HG03196 (cell line): ENCODE measurements around the gene FAM171A2.
"Not testable (repeated sequence)": the region's sequence is repeated elsewhere in the genome, so short reads cannot be mapped to it uniquely, and the experiment has no call there.

Experiments
- ATAC-seq: cut with Tn5 transposase; IDR thresholded peaks from one replicate; pipeline ENCODE4 v1.9.1; 2021; ENCODE audit not compliant: unreplicated experiment

Gene FAM171A2

DNA sequence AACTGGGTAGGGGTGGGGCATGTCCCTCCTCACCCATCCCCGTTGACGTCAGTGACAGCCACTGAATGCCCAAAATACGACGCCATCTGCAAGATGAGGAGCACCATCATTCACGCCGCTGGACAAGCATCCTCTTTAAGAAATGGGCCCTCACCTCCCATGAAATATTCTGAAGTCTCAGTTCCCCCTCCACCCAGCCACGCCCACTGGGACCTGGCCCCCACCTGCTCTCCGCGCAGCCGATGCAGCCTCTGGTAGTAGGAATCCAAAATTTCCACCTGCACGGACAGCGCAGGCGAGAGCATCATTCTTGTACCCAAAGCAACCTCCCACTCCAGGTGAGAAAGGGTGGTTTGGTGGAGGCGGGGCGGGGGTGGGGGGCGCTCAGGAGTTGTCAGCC is 20.2 kb upstream of the FAM171A2 start:
- ATAC-seq: no peak

DNA sequence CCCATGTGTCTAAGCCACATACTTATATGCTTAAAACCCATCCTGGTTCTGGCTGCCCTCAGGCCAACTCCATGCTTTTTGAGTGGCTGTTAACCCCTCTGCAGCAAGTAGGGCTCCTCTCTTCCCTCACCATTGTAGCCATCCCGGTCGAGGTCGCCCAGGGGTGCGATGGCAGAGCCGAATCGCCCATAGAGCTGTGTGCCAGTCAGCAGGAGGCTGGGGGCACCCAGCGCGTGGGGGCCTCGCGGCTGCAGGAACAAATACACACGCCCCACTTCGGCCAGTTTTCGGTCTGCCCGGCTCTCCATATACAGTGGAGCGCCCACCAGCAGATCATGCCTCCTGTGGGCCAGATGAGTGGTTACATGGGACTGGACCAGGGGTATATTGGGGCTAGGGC is 19.7 kb upstream of the FAM171A2 start:
- no peak for ATAC-seq

DNA sequence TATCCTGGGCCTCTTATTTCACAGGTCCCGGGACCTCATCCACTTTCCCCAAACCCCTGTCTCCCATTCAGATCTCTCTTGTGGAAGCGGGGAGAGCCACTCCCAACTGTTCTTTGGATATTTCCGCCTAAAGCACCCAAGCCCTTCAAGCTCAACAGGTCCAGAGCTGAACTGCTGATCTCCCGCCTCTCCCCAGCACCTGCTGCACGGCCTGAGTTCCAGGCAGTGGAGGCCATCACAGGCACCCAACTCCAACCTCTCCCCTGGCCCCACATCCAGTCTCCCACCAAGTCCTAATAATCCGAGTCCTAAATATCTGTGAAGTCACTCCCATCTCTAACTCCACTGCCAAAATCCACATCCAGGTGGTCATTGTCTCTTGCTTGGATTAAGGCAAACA is 19.3 kb upstream of the FAM171A2 start:
- ATAC-seq: no peak

DNA sequence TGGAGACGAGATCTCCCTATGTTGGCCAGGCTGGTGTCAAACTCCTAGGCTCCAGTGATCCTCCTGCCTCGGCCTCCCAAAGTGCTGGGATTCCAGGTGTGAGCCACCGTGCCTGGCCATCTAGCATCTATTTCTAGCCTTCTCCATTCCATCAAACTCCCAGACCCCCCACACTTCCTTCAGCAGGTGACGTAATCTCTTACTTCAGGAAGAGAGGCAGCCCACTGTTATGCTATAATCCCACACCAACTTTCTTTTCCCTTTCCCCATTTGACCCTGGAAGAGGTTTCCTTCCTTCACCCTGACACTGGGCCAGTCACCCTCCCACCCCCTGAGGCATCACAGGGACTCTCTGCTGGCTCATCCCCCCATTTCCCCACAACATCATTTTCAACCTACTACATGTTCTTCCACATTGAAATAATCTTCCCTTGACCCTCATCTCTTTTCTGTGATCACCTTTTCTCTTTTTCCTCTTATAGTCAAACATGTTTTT is 18.2 kb upstream of the FAM171A2 start:
- ATAC-seq: no peak

DNA sequence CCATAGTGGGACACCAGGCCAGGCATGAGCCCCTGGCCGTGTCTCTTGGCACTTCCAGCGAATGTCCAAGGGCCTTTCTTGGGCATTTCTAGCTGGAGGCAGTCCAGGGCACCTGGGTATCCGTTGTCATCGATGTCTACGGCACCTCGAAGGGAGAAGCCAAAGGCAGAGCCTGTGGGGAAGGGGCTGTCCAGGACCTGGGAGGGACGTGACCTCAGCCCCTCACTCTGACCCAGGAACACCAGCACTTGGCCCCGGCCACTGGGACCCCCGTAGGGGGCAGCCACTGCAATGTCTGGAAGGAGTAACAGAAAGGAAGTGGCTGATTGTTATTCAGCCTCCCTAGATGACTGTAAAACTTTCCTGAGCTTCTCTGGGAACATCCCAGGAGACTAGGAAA is 17.1 kb upstream of the FAM171A2 start:
- no peak for ATAC-seq

DNA sequence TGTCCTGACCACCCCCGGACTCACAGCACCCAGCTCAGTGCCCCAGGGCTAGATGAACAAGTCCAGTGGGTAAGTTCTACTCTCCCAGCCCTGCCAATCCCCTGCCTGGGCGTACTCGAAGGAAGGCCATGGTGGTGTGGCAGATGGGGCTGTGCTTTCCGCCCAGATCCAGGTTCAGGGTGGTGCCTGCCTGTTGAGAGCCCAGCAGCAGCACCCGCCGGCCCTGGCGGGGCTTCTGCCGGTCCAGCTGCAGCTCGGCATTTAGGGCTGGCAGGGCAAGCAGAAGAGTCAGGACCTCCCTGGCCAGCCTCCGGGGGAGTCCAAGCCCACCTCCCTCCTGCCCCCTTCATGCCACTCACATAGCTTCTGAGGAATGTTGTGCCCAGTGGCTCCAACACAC is 16.2 kb upstream of the FAM171A2 start:
- ATAC-seq: no peak

DNA sequence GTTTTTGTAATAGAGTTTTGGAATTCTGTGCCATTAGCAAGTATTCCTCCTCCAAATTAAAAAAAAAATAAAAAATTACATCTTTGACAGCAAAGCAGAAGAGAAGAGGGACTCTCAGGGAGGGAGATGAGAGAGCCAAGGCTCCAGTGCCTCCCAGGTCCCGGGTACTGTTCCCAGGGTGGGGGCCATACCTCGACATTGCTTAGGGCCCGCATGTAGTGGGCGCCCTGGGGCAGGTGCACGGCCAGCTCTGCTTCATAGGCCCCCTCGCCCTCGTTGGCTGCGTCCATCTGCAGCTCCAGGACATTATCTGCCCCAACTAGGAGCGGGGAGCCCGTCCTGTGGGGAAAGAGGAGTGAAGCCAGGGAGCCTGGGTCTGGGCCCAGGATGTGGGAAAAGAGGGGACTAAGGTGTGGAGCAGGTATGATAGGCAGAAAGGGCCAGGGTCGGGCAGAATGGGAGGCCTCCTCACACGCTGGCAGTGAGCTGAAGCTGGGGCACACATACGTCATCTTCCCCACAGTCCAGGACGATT is 14.6 kb upstream of the FAM171A2 start:
- ATAC-seq: no peak

DNA sequence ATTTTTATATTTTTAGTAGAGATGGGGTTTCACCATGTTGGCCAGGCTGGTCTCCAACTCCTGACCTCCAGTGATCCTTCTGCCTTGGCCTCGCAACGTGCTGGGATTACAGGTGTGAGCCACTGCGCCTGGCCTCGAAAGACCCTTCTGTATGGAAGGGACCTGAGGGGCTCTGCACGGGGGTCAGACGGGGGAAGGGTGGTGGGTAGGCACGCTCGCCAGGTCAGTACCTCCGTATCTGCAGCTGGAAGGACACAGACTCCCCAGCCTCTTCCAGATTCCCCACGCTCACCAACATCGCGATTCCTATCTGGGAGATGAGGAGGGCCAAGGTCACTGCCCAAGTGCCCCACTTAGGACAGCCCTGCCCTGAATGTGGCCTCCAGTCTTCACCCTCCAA is 13.1 kb upstream of the FAM171A2 start:
- no peak for ATAC-seq

DNA sequence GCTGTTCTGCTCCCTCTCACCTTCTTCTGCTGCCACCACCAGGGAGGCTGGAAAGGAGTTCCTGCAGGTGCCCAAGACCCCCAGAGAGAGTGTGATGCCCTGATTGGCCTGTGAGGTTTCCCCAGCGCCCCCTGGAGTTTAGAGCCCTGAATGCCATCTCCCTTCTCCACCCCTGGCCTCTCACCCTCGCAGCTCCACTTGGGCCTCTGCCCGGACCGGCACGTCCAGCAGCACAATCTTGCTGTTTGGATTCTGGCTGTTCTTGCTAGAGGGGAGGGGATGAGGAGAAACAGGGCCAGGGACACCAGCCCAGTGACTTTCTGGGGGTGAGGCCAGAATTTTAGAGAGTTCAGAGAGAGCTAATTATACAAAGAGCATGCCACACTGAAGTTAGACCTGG is 12.5 kb upstream of the FAM171A2 start:
- no peak for ATAC-seq

DNA sequence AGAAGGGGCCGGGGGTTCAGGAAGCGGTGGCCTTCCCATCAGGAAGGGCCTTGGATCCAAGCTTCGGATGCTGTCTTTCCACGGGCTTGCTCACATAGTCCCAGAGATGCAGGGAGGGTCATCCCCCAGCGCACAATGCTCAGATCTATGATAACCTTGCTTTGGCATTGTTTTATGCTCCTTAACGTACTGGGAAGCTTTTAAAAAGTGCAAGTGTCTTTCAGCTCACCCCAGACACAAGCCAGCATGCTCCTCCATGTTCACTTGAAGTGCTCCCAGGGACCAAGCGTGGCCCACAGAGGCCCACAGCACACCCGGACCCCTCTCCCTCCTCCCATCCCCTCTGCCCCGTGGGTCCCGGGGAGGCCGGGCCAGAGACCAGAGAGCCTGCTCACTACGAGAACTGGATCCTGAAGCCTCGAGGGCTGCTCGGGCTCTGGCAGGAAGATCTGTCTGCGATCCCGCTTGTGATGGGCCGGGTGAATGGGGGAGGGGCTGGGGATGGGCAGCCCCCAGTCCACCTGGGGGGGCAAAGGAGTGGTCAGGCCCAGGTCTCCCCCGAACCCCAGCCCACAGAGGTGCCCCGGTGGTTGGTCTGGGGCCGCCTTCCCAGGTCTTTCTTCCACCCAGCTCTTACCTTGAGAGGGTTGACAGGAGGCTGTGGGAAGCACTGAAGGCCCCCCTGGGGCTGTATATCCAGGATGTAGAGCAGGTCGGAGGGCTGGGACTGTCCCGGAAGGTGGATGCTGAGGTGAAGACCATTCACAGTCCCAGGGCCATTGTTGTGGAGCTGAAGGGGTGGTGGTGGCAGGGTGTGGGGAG is 11.8 kb upstream of the FAM171A2 start:
- no peak for ATAC-seq

DNA sequence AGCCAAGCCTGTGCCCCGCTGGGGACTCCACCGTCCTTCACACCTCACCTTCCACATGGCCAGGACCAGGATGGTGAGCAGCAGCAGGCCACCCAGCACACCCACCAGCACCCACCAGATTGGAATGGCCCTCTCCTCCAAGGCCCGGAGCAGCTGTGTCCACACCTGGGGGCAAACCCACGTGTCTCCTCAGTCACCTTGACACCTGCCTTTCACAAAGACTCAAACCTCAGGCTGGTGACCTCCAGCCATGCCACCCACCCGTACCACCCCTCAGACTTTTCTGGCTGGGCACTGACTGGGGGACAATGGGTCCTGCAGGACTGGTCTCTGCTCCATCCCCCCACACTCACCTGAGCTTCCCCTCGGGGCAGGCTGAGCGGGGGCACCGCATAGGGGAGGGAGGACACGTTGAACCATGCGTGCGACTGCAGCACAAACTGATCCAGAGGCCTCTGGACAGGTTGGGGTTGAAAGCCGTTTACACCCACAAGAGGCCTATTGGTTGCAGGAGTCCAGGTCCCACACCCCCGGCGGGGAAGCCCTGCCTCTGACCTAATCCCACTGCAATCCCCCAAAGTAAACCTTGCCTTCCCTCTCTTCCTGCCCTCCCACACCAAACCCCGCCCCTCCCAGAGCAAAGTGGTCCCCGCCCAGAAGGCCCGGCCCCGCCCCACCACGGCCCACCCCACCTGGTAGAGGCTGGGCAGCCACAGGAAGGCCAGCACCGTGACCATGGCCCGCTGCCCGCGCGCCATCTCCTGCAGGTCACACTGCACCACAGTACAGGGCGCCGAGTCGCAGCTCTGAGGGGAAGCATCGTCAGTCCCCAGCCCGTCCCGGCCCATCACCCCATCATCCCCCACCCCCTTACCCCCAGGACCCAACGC is 10.9 kb upstream of the FAM171A2 start:
- ATAC-seq: no peak

DNA sequence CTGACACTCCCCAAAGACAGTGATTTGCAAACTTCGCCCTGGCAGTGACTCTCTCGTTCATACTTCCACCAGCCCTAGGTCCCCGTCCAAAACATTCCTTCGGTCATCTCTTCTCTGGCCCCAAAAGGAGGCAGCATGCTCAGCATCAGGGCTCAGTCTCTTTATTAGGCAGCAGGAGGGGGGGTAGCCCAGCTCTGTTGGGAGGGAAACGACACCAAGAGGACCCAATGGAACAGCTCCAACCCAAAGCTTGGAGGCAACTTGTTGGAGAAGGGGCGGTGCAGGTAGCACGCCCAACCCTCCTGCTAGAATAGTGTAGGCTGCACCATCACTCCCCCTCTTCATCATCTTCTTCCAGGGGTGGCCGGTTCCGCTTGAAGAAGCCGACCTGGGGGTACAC is 8.4 kb upstream of the FAM171A2 start:
- no peak for ATAC-seq

DNA sequence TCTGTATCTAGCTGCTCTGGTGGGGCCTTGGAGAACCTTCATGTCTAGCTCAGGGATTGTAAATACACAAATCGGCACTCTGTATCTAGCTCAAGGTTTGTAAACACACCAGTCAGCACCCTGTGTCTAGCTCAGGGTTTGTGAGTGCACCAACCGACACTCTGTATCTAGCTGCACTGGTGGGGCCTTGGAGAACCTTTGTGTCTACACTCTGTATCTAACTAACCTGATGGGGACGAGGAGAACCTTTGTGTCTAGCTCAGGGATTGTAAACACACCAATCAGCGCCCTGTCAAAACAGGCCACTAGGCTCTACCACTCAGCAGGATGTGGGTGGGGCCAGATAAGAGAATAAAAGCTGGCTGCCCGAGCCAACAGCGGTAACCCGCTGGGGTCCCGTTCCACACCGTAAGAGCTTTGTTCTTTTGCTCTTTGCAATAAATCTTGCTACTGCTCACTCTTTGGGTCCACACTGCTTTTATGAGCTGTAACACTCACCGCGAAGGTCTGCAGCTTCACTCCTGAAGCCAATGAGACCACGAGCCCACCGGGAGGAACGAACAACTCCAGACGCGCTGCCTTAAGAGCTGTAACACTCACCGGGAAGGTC is 5.9 kb upstream of the FAM171A2 start:
- not testable (repeated sequence) for ATAC-seq

DNA sequence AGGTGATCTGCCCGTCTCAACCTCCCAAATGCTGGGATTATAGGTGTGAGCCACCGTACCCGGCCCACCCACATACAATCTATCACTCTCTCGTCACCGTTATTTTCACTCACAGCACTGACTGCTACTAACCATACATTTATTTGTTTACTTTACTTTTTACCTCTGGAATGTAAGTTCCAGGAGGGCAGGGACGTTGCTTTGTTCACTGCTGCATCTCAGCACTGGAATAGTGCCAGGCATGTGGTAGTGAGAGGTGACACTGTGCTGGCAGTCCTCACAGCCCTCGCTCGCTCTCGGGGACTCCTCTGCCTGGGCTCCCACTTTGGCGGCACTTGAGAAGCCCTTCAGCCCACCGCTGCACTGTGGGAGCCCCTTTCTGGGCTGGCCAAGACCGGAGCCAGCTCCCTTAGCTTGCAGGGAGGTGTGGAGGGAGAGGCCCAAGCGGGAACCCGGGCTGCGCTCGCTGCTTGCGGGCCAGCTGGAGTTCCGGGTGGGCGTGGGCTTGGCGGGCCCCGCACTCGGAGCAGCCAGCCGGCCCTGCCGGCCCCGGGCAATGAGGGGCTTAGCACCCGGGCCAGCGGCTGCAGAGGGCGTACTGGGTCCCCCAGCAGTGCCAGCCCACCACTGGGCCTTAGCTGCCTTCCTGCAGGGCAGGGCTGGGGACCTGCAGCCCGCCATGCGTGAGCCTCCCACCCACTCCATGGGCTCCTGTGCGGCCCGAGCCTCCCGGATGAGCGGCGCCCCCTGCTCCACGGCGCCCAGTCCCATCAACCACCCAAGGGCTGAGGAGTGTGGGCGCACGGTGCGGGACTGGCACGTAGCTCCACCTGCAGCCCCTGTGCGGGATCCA is 5.0 kb upstream of the FAM171A2 start:
- not testable (repeated sequence) for ATAC-seq

DNA sequence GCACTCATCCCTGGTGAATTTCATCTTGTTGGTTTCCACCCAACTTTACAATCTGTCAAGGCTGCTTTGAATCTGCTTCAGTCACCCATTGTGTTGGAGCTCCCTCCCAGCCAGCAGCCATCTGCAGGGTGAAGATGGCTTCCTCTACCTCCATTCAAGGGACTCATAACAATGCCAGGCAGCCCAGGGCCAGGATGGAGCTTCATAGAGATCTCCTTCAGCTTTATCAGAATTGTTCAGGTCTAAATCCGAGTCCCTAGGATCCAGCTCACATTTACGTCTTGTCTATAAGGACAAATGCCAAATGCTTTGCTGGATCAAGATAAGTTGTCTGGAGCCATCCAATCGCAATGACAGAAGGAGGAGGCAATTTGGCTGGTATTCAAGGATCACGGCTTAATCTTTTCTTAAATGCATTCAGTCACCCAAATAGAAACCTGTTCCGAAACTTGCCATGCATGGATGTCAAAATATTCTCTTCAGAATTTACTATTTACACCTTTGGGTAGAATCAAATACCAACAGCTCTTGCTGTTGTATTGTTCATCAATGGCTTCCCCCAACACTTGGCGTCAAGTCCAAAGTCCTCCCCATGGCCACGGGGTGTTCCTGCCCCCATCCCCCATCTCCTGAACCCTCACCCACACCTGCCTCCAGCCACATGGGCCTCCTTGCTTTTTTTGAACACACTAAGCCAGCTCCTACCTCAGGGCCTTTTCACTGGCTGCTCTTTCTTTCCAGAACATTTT is 3.8 kb upstream of the FAM171A2 start:
- no peak for ATAC-seq

DNA sequence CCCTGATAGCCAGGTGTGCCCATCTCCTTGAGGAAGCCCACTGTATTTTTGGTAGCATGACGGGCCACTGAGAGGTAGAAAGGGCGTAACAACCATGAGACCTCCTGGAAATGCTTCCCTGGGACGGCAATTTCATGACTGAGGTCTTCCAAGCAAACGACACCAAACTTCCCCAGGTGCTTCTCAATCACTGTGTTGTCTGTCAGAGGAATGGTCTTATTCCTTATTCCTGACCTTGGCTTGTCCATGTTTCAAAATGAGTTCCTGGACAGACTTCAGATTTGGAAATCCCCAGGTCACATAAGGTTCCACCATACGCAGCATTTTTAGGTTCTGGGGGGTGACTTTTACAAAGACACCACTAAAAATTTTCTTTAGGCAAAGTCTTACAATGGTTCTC is 1.4 kb upstream of the FAM171A2 start:
- not testable (repeated sequence) for ATAC-seq

DNA sequence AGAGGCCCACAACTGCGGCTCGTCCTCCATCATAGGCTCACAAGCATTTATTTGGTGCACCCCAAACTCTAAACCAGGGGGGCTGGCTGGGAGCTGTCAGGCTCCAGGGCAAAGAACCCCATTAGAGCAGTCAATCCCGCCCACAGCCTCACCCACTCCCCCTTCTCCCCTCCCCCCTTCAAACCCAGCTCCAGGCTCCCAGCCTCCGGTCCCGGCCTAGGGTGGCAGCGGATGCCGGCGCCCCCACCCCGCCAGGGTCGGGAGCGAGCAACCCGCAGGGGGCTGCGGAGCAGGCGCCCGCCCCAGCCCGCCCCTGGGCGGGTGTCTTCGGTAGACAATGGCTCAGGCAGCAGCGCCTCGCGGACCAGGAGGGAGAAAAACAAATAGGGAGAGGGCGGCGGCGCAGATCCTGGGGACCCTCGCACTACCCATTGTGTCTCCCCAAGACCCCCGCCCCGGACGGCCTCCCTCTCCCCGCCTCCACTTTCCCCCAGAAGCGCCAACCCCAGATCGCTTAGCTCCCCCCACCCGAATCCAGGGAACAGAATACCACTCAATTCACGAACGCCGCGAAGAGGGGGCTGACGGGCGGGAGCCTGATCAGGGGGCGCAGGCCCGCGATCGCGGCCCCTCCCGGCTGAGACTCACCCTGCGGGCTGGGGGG is 572 bp downstream of the FAM171A2 start:
- ATAC-seq: no peak

DNA sequence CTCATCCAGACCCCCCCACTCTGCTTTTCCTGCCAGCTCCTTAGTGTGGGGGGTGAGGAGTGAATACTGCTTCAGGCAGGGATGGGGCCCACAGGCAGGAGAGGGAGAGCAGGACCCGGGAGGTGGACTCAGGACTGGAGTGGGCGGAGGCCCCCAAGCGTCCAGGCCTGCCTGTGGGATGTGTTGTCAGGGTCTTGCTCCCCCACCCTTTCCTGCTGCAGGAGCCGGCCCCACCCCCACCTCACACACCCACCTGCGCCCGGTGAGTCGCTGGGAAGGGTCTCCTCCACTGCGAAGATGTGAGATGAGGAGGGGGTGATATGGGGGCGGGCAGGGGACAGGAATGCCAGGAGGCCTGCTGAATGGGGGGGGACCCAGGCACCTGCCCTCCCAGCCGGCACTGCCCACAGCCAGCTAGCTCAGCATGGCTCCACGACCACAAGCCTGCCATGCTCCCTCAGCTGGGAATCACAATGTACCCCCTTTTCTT is 1.1 kb downstream of the FAM171A2 start:
- ATAC-seq: no peak
